Panc1 (cell line): Measurements from ENCODE around the gene HEYL. TPM values are rescaled to one million over a fixed set of nuclear protein-coding genes. Genes with fewer than 3 reads are reported as not detected.

Source experiments
- ATAC-seq: fragments of 200-7000 bp; cut with Tn5 transposase; 2 replicates; pipeline ENCODE4 v1.9.1; 2020; ENCODE audit warnings: mild to moderate bottlenecking, moderate library complexity
- BruUV-seq: library from RNA; stranded (reverse); fragments of 400-500 nt; replicated peaks from 2 replicates; lab custom pipeline; 2021; lab: Mats Ljungman, UMichigan
- CTCF ChIA-PET: fragments of 300-600 bp; sonication (Branson Sonifier 250); formaldehyde crosslinking; loops from one replicate; lab custom pipeline; 2022; ENCODE audit warnings: antibody characterized with exemption; lab: Charles Lee
- POLR2A ChIA-PET: fragments of 300-600 bp; sonication (Branson Sonifier 250); formaldehyde crosslinking; loops from one replicate; lab custom pipeline; 2022; ENCODE audit warnings: antibody characterized with exemption; lab: Charles Lee
- DNase-seq: peaks from one replicate; pipeline ENCODE4 v3.0.0-alpha.2; 2010; ENCODE audit warnings: low read depth, low spot score
- H3K27ac ChIP-seq: 2 replicates; pipeline ENCODE4 v1.5.1; 2011; ENCODE audit warnings: mild to moderate bottlenecking, low read length, inconsistent platforms
- H3K27me3 ChIP-seq: fragments of 200-500 bp; sonication (Bioruptor generic); 2 replicates; pipeline ENCODE4 v1.6.0; 2014; ENCODE audit warnings: low read length, inconsistent platforms; ENCODE audit not compliant: control insufficient read depth, insufficient read depth
- H3K36me3 ChIP-seq: fragments of 200-500 bp; sonication (Bioruptor generic); 2 replicates; pipeline ENCODE4 v1.5.1; 2014; ENCODE audit warnings: inconsistent platforms, mild to moderate bottlenecking, low read length, moderate library complexity; ENCODE audit not compliant: control insufficient read depth, insufficient read depth
- H3K4me1 ChIP-seq: 2 replicates; pipeline ENCODE4 v1.5.1; 2011; ENCODE audit warnings: inconsistent platforms, mild to moderate bottlenecking, low read length, moderate library complexity; ENCODE audit not compliant: control insufficient read depth, insufficient read depth
- H3K4me3 ChIP-seq, 2 experiments: 2 replicates each; pipeline ENCODE4 v1.5.1; 2011 to 2012; ENCODE audit warnings: low read depth in 2 of 2, low read length in 2 of 2, mild to moderate bottlenecking in 2 of 2, inconsistent platforms in 1 of 2, moderate library complexity in 1 of 2
- H3K9me3 ChIP-seq: fragments of 200-500 bp; sonication (Bioruptor generic); 2 replicates; pipeline ENCODE4 v1.5.1; 2014; ENCODE audit warnings: low read depth, mild to moderate bottlenecking, inconsistent platforms, low read length, moderate library complexity; ENCODE audit not compliant: control insufficient read depth, insufficient read depth
- POLR2AphosphoS5 ChIP-seq: IDR thresholded peaks from 2 replicates; pipeline ENCODE4 v1.6.1; 2012; ENCODE audit warnings: mild to moderate bottlenecking, low read depth, low read length, moderate library complexity
- SIN3A ChIP-seq: IDR thresholded peaks from 2 replicates; pipeline ENCODE4 v1.6.1; 2012; ENCODE audit warnings: low read depth, mild to moderate bottlenecking, low read length, moderate library complexity, borderline replicate concordance; ENCODE audit not compliant: insufficient read depth
- TCF7L2 ChIP-seq: IDR thresholded peaks from 2 replicates; pipeline ENCODE4 v1.6.1; 2011; ENCODE audit warnings: mild to moderate bottlenecking, low read depth, low read length, inconsistent platforms
- in situ Hi-C: cut with HindIII; loops from 2 replicates; pipeline ENCODE4 v1.10.0; 2016; ENCODE audit warnings: low sequenced_read_pairs, low pct_unique_long_range_greater_than_20kb
- intact Hi-C: fragments of 100-400 bp; cut with micrococcal nuclease; formaldehyde crosslinking; loops from one replicate; pipeline ENCODE4 v1.10.0; 2022; ENCODE audit not compliant: unreplicated experiment
- total RNA-seq: library from RNA; stranded (reverse); gene quantifications from one replicate; pipeline ENCODE4 v1.2.1, GENCODE V29; 2021; ENCODE audit not compliant: unreplicated experiment
- TF ChIP-seq, protein P1 (sequence below): fragments of 450-650 bp; IDR thresholded peaks from 2 replicates; pipeline ENCODE4 v1.5.1; 2017; ENCODE audit warnings: mild to moderate bottlenecking
- TF ChIP-seq, protein P2 (sequence below), 2 experiments: IDR thresholded peaks; 2 replicates each; pipeline ENCODE4 v1.6.1; 2011 to 2012; ENCODE audit warnings: low read depth in 2 of 2, control low read depth in 1 of 2, low read length in 1 of 2, mild to moderate bottlenecking in 1 of 2, moderate library complexity in 1 of 2; ENCODE audit not compliant: insufficient read depth in 1 of 2

HEYL gene
- total RNA-seq, 1 experiment from 2014 or later: 2.3 TPM

DNA sequence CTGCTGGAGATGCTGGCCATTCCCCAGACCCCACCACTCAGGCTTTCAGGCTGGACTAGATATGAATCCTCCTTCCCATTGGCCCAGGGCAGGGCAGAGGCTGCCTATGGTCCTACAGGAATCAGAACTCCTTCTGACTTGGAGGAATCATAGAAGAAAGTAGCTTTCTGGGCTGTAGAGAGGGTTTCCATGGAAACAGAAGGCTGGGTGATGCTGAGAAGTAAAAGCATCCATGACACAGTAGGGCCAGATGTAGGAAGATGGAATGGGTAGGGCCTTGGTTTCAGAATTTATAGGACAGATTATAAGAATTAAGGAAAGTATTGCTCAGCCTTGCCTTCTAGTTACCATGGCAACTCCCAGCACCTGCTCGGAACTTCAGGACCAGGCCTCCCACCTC, 23.4 kb upstream of the HEYL start:
- intact Hi-C loops (no loop called here), in situ Hi-C loops (no loop called here)
- ChIA-PET CTCF (no interaction called here), POLR2A (no interaction called here)
- BruUV-seq: no TSS peak
- no peaks in the 10 kb centered on the region for H3K4me1 ChIP-seq
- DNase-seq (no peak), ATAC-seq (no peak)
- no peak overlapping the region for H3K27ac ChIP-seq
- H3K36me3 ChIP-seq: no peaks in the 10 kb centered on the region
- no peaks in the 10 kb centered on the region for H3K9me3 ChIP-seq
- TF ChIP-seq, protein P1, sequence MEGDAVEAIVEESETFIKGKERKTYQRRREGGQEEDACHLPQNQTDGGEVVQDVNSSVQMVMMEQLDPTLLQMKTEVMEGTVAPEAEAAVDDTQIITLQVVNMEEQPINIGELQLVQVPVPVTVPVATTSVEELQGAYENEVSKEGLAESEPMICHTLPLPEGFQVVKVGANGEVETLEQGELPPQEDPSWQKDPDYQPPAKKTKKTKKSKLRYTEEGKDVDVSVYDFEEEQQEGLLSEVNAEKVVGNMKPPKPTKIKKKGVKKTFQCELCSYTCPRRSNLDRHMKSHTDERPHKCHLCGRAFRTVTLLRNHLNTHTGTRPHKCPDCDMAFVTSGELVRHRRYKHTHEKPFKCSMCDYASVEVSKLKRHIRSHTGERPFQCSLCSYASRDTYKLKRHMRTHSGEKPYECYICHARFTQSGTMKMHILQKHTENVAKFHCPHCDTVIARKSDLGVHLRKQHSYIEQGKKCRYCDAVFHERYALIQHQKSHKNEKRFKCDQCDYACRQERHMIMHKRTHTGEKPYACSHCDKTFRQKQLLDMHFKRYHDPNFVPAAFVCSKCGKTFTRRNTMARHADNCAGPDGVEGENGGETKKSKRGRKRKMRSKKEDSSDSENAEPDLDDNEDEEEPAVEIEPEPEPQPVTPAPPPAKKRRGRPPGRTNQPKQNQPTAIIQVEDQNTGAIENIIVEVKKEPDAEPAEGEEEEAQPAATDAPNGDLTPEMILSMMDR: no peak
- TF ChIP-seq POLR2AphosphoS5 (no peak), TCF7L2 (no peak), SIN3A (no peak)
- TF ChIP-seq, protein P2, sequence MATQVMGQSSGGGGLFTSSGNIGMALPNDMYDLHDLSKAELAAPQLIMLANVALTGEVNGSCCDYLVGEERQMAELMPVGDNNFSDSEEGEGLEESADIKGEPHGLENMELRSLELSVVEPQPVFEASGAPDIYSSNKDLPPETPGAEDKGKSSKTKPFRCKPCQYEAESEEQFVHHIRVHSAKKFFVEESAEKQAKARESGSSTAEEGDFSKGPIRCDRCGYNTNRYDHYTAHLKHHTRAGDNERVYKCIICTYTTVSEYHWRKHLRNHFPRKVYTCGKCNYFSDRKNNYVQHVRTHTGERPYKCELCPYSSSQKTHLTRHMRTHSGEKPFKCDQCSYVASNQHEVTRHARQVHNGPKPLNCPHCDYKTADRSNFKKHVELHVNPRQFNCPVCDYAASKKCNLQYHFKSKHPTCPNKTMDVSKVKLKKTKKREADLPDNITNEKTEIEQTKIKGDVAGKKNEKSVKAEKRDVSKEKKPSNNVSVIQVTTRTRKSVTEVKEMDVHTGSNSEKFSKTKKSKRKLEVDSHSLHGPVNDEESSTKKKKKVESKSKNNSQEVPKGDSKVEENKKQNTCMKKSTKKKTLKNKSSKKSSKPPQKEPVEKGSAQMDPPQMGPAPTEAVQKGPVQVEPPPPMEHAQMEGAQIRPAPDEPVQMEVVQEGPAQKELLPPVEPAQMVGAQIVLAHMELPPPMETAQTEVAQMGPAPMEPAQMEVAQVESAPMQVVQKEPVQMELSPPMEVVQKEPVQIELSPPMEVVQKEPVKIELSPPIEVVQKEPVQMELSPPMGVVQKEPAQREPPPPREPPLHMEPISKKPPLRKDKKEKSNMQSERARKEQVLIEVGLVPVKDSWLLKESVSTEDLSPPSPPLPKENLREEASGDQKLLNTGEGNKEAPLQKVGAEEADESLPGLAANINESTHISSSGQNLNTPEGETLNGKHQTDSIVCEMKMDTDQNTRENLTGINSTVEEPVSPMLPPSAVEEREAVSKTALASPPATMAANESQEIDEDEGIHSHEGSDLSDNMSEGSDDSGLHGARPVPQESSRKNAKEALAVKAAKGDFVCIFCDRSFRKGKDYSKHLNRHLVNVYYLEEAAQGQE (IDR thresholded peaks at IDR 0.05; ENCODE audit: insufficient read depth in 1 of 2, low read depth in 2 of 2, low read length in 1 of 2): no peak
- H3K4me3 ChIP-seq: no peak overlapping the region
- H3K27me3 ChIP-seq: no peaks in the 10 kb centered on the region; the same call in 1 of the 2 replicates

DNA sequence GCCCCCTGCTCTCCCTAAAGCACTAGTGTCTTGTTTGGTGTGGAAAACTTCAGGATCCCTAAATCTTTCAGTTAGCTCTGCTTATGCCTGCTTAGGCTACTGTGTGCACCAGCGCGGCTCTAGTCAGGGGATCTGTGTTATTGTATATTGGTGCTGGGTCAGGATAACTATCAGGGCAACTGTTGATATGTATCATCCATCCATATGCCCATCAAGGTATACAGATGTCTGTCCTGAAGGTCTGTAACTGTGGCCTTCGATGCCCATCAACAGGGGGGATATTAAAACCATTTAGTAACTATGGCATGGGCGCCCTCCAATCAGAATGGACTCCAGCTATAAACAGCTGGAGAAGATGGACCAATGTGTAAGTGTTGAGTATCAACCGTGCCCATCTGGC, 20.1 kb upstream of the HEYL start:
- H3K4me3 ChIP-seq: no peak overlapping the region
- TF ChIP-seq POLR2AphosphoS5 (no peak), SIN3A (no peak), TCF7L2 (no peak)
- TF ChIP-seq, protein P1: no peak
- TF ChIP-seq, protein P2 (IDR thresholded peaks at IDR 0.05; ENCODE audit: insufficient read depth in 1 of 2, low read depth in 2 of 2, low read length in 1 of 2): no peak
- H3K27me3 ChIP-seq: no peaks in the 10 kb centered on the region; the same call in 1 of the 2 replicates
- no peak overlapping the region for H3K27ac ChIP-seq
- ChIA-PET POLR2A (interaction anchor here (0.5 kb wide), 1 partner anchor 56 kb away, joined by 4 read pairs; no protein-coding TSS in a partner anchor), CTCF (interaction anchor here (1.2 kb wide), 1 partner anchor 53 kb away, joined by 5 read pairs; no protein-coding TSS in a partner anchor)
- intact Hi-C loops: no loop called here
- H3K36me3 ChIP-seq: no peaks in the 10 kb centered on the region
- H3K4me1 ChIP-seq: no peaks in the 10 kb centered on the region
- no TSS peak for BruUV-seq
- ATAC-seq (no peak), DNase-seq (no peak)
- in situ Hi-C loops: no loop called here
- H3K9me3 ChIP-seq: no peaks in the 10 kb centered on the region
